ENCODE data around the gene PGP. TPM values are rescaled to one million over a fixed set of nuclear protein-coding genes. Genes with fewer than 3 reads are reported as not detected.

The PGP gene
- total and polyA plus RNA-seq, 8 donors: 9.3 to 90.4 (median 11.3) TPM

DNA sequence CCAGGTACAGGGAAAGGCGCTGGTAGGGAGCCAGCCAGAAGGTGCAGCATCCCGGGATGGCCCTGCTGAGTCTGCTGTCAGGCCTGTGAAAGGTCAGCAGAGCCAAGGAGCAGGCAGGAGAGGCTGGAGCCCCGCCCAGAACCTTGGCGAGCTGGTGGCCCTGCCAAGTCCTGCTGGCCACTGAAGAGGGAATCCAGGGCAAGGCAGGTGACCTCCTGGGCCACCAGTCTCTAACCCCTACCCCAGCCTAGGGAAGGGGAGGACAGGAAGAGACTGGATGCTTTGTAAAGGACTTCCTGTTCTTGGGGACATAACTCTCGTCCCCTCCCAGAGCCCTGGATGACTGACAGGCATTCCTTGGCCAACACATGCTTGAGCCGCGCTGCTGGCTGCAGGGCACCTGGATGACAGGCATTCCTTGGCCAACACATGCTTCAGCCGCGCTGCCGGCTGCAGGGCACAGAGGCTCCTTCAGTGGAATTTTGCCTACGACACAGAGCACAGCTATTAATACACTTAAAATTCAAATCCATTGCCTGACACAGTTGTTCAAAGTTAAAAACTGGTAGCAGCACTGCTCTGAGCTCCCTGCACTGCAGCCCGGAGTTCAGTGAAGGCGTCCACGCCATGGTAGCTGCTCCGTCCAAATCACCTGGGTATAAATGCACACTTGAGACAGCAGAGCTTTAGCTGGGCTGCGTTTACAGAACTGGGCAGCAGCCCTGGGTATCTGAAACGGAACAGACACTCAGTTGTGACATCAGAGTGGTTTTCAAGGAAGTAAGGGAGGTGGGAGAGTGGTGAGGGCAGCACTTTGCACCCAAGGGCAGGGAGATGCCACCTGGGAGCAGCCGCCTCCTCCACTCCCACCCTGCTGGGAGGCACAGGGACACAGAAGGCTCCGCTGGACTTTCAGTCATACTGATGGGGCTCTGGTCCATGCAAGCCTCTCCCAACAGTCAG is 2.0 kb downstream of the PGP start:
- H3K36me3 ChIP-seq: peaks cover 21 to 41% (median 29%) of the 10 kb centered on the region in 4 donors
- peak overlapping the region in 3 of 4 donors; percentile 77 to 99 (median 88) for H3K4me3 ChIP-seq
- H3K27ac ChIP-seq: peak overlapping the region in 3 of 5 donors; percentile 13 to 93 (median 46)

DNA sequence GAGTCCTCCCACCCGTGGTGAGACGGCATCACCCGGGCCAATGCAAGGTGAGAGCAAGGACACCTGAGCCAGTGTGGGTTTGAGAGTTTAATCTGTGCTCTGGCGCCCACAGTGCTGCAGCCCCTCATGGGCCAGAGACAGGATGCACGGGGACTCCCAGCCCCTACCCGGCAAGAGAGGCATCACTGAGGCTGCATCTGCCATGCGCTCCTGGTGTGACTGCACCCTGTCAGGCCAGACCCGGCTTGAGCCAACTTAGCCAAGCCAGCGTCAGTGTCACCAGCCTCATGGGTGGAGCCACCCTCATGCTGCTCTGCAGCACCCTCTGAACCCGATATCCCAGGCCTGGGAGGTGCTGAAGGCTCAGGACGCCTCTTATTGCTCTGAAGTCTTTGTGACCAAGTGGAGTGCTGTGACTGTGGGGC is 2.7 kb downstream of the PGP start:
- intact Hi-C loops (cut with DNase I; ENCODE audit: low total_unique reads): no loop called here

More for the DNA sequence above, 2.0 kb downstream of the PGP start:
- TF ChIP-seq POLR2AphosphoS5 (IDR thresholded peaks at IDR 0.05): peak in 1 of 3 donors; percentile 3
- TF ChIP-seq EP300 (IDR thresholded peaks at IDR 0.05): no peak
- TF ChIP-seq, protein P1, sequence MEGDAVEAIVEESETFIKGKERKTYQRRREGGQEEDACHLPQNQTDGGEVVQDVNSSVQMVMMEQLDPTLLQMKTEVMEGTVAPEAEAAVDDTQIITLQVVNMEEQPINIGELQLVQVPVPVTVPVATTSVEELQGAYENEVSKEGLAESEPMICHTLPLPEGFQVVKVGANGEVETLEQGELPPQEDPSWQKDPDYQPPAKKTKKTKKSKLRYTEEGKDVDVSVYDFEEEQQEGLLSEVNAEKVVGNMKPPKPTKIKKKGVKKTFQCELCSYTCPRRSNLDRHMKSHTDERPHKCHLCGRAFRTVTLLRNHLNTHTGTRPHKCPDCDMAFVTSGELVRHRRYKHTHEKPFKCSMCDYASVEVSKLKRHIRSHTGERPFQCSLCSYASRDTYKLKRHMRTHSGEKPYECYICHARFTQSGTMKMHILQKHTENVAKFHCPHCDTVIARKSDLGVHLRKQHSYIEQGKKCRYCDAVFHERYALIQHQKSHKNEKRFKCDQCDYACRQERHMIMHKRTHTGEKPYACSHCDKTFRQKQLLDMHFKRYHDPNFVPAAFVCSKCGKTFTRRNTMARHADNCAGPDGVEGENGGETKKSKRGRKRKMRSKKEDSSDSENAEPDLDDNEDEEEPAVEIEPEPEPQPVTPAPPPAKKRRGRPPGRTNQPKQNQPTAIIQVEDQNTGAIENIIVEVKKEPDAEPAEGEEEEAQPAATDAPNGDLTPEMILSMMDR (IDR thresholded peaks at IDR 0.05): no peak
- TF ChIP-seq POLR2A (IDR thresholded peaks at IDR 0.05): no peak
- Histone ChIP-seq H3K4me1 (peaks cover 26 to 41% (median 34%) of the 10 kb centered on the region in 4 donors), H3K27me3 (no peaks in the 10 kb centered on the region), H3K9me3 (no peaks in the 10 kb centered on the region)
- peak in 1 of 2 donors; percentile 60 for DNase-seq
- intact Hi-C loops (cut with DNase I; ENCODE audit: low total_unique reads): no loop called here
- WGBS, 5 donors: 34 to 57% (median 46%) methylated on average over 10 to 19 of the region's 19 CpGs

DNA sequence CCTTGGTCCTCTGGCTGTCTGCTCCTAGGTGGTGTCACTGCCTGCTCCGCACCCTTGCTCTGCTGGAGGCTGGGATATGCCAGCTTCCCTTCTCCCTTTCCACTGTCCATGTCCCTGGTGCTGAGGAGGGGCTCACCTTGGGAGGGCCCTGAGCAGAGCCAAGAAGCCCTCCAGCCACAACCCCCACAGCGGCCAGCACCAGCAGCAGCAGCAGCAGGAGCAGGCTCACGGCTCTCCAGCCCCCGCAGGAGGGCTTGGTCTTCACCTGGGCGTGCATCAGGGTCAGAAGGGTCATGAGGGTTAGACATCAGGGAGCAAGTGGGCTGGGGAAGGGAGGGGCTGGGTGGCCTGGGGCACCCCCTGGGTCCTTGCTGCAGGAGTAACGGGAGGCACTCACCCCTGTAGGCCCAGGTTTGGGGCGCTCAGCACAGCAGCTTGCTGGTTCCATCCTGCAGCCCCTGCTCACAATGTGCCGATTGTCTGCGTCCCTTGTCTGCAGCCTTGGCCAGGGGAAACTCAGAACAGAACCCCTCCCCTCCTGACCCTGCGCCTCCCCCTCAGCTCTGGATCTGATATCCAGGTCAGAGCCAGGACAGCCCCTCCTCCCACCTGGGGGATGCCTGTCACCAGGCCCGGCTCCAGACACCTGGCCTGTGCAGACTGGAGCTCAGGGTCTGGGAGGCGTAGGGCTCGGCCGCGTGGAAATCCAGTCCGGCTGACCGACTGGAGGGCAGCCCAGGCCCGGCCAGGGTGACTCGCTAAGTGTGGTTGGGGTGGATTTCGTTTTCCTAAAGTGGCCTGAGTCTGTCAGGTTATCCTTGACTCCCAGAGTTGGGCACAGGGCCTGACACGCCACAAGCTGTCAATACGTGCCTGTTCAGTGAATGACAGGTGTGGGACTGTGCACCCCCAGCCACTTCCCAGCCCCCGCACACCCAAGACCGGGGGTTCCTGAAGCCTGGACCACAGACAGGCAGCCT is 4.0 kb downstream of the PGP start, which contains the start of gene BRICD5:
Gene BRICD5 (minus strand): TSS at position 478 of the 980 bp plus-strand sequence. CDS start 30 bp downstream, at position 448.
- no peaks in the 10 kb centered on the region for H3K27me3 ChIP-seq
- WGBS, 5 donors: 69 to 78% (median 74%) methylated on average over 17 to 24 of the region's 24 CpGs
- DNase-seq: no peak
- H3K36me3 ChIP-seq: peaks cover 29 to 51% (median 40%) of the 10 kb centered on the region in 4 donors
- no peak within 1 kb of the TSS for H3K4me3 ChIP-seq
- H3K4me1 ChIP-seq: peaks cover 34 to 54% (median 46%) of the 10 kb centered on the region in 4 donors
- peak within 1 kb of the TSS in 1 of 5 donors; percentile 93 for H3K27ac ChIP-seq
- TF ChIP-seq POLR2AphosphoS5 (IDR thresholded peaks at IDR 0.05): no peak
- TF ChIP-seq EP300 (IDR thresholded peaks at IDR 0.05): no peak
- TF ChIP-seq POLR2A (IDR thresholded peaks at IDR 0.05): no peak
- TF ChIP-seq, protein P1 (IDR thresholded peaks at IDR 0.05): no peak
- intact Hi-C loops (cut with DNase I; ENCODE audit: low total_unique reads): no loop called here
- no peaks in the 10 kb centered on the region for H3K9me3 ChIP-seq

More for the DNA sequence above, 2.7 kb downstream of the PGP start:
- H3K27ac ChIP-seq: peak overlapping the region in 2 of 5 donors; percentile 46 to 93
- H3K4me1 ChIP-seq: peaks cover 26 to 47% (median 35%) of the 10 kb centered on the region in 4 donors
- 65 to 80% (median 70%) methylated on average over 8 to 11 of the region's 11 CpGs for WGBS, 5 donors
- no peak overlapping the region for H3K4me3 ChIP-seq
- no peak for DNase-seq
- H3K36me3 ChIP-seq: peaks cover 28 to 48% (median 36%) of the 10 kb centered on the region in 4 donors
- no peaks in the 10 kb centered on the region for H3K27me3 ChIP-seq
- no peaks in the 10 kb centered on the region for H3K9me3 ChIP-seq
- no peak for TF ChIP-seq POLR2A (IDR thresholded peaks at IDR 0.05)
- TF ChIP-seq, protein P1 (IDR thresholded peaks at IDR 0.05): no peak
- no peak for TF ChIP-seq EP300 (IDR thresholded peaks at IDR 0.05)
- no peak for TF ChIP-seq POLR2AphosphoS5 (IDR thresholded peaks at IDR 0.05)
